Endothelial cell of umbilical vein (primary cell): ENCODE results near the gene FOXK1. TPM values are rescaled to one million over a fixed set of nuclear protein-coding genes. Genes with fewer than 3 reads are reported as not detected.

Experiments
- BruUV-seq: library from RNA; stranded (reverse); fragments of 400-500 nt; replicated peaks from 2 replicates; lab custom pipeline; 2021; lab: Mats Ljungman, UMichigan
- CTCF ChIA-PET: fragments of 300-600, 350-600 bp; sonication (Branson Sonifier 250); formaldehyde crosslinking; loops from one replicate; lab custom pipeline; 2021; ENCODE audit warnings: antibody characterized with exemption, inconsistent platforms; lab: Charles Lee
- POLR2A ChIA-PET: fragments of 300-600, 350-600 bp; sonication (Branson Sonifier 250); formaldehyde crosslinking; loops from one replicate; lab custom pipeline; 2021; ENCODE audit warnings: antibody characterized with exemption, inconsistent platforms; lab: Charles Lee
- DNase-seq: peaks from one replicate; pipeline ENCODE4 v3.0.0-alpha.2; 2011; ENCODE audit warnings: low read depth, low spot score
- FAIRE-seq: peaks from 2 replicates; lab custom pipeline; 2011; peaks lifted over from hg19 to GRCh38; lab: Jason Lieb, UNC
- H2AFZ ChIP-seq: 2 replicates; pipeline ENCODE4 v1.6.0; 2012; ENCODE audit warnings: low read depth, low read length, control low read depth, inconsistent platforms
- H3K27ac ChIP-seq: 2 replicates; pipeline ENCODE4 v1.5.1; 2011; ENCODE audit warnings: low read depth, mild to moderate bottlenecking, control low read depth, low read length, moderate library complexity; ENCODE audit not compliant: insufficient read depth
- H3K27me3 ChIP-seq, 2 experiments: 2 replicates each; pipeline versions ENCODE4 v1.6.0 to v1.6.1; 2011; ENCODE audit warnings: low read length in 2 of 2, mixed read lengths in 1 of 2; ENCODE audit not compliant: control insufficient read depth in 2 of 2, insufficient read depth in 2 of 2
- H3K36me3 ChIP-seq, 2 experiments: 2 replicates in 1 of 2; 3 replicates in 1 of 2; pipeline ENCODE4 v1.5.1; 2011; ENCODE audit warnings: low read length in 2 of 2, mild to moderate bottlenecking in 1 of 2, moderate library complexity in 1 of 2; ENCODE audit not compliant: control insufficient read depth in 2 of 2, insufficient read depth in 2 of 2; ENCODE audit errors: extremely low read depth in 1 of 2
- H3K4me1 ChIP-seq: 3 replicates; pipeline ENCODE4 v1.5.1; 2011; ENCODE audit warnings: mild to moderate bottlenecking, low read length; ENCODE audit not compliant: control insufficient read depth, insufficient read depth; ENCODE audit errors: extremely low read depth
- H3K4me2 ChIP-seq: 2 replicates; pipeline ENCODE4 v1.6.1; 2011; ENCODE audit warnings: low read length, control low read depth, mixed read lengths; ENCODE audit not compliant: insufficient read depth
- H3K4me3 ChIP-seq, 3 experiments: fragments of 200-600 bp in 1 of 3; sonication (generic), shearing (Covaris generic) in 1 of 3; replicated peaks in 1 of 3; 2 replicates each; pipeline ENCODE4 v1.5.1; 2011 to 2016; ENCODE audit warnings: control low read depth in 3 of 3, low read length in 3 of 3, mild to moderate bottlenecking in 2 of 3, inconsistent platforms in 1 of 3, low read depth in 1 of 3, moderate library complexity in 1 of 3; ENCODE audit not compliant: insufficient read depth in 1 of 3
- H3K79me2 ChIP-seq: 2 replicates; pipeline ENCODE4 v1.6.0; 2012; ENCODE audit warnings: low read length, inconsistent platforms; ENCODE audit not compliant: control insufficient read depth, insufficient read depth
- H3K9ac ChIP-seq: replicated peaks from 2 replicates; pipeline ENCODE3; 2011; ENCODE audit warnings: low read length, control low read depth; ENCODE audit not compliant: insufficient read depth; ENCODE audit errors: extremely low read depth
- H3K9me1 ChIP-seq: replicated peaks from 3 replicates; pipeline ENCODE4 v1.6.0; 2011; ENCODE audit warnings: mild to moderate bottlenecking, low read length; ENCODE audit not compliant: control insufficient read depth, insufficient read depth; ENCODE audit errors: extremely low read depth
- H3K9me3 ChIP-seq: replicated peaks from 2 replicates; pipeline ENCODE4 v1.5.1; 2012; ENCODE audit warnings: low read length, inconsistent platforms; ENCODE audit not compliant: control insufficient read depth, insufficient read depth
- H4K20me1 ChIP-seq: replicated peaks from 2 replicates; pipeline ENCODE3; 2011; ENCODE audit warnings: mild to moderate bottlenecking, low read length; ENCODE audit not compliant: control insufficient read depth, insufficient read depth; ENCODE audit errors: extremely low read depth
- CTCF ChIP-seq, 2 donors: IDR thresholded peaks; 1 replicate in 1 of 2; 2 replicates in 1 of 2; pipeline ENCODE4 v1.5.1; 2011; ENCODE audit warnings: low read length in 2 of 2, mild to moderate bottlenecking in 2 of 2, moderate library complexity in 2 of 2, control low read depth in 1 of 2, inconsistent platforms in 1 of 2, low read depth in 1 of 2; ENCODE audit not compliant: insufficient read depth in 1 of 2; ENCODE audit errors: extremely low read depth in 1 of 2
- EZH2 ChIP-seq: IDR thresholded peaks from 2 replicates; pipeline ENCODE4 v1.6.1; 2012; ENCODE audit warnings: borderline replicate concordance, low read depth, mild to moderate bottlenecking, moderate library complexity, low read length, inconsistent platforms; ENCODE audit not compliant: severe bottlenecking
- FOS ChIP-seq: IDR thresholded peaks from 2 replicates; pipeline ENCODE4 v1.6.1; 2011; ENCODE audit warnings: mild to moderate bottlenecking, low read length, moderate library complexity, borderline replicate concordance; ENCODE audit not compliant: insufficient read depth
- GATA2 ChIP-seq: IDR thresholded peaks from 2 replicates; pipeline ENCODE4 v1.7.0; 2011; ENCODE audit warnings: low read depth, mild to moderate bottlenecking, moderate library complexity, mixed read lengths, low read length; ENCODE audit not compliant: insufficient read length, insufficient read depth
- JUN ChIP-seq: IDR thresholded peaks from 2 replicates; pipeline ENCODE4 v1.6.1; 2011; ENCODE audit warnings: borderline replicate concordance, low read depth; ENCODE audit not compliant: insufficient read length, insufficient read depth
- MAX ChIP-seq: IDR thresholded peaks from 2 replicates; pipeline ENCODE4 v1.6.1; 2011; ENCODE audit not compliant: insufficient read depth, insufficient read length
- POLR2A ChIP-seq: IDR thresholded peaks from 2 replicates; pipeline ENCODE4 v1.6.1; 2012; ENCODE audit warnings: low read depth, mild to moderate bottlenecking, control low read depth, low read length
- POLR2AphosphoS5 ChIP-seq: IDR thresholded peaks from 2 replicates; pipeline ENCODE4 v1.6.1; 2012; ENCODE audit warnings: low read depth, mild to moderate bottlenecking, control low read depth, low read length, moderate library complexity; ENCODE audit not compliant: insufficient read depth
- dilution Hi-C: fragments of 300-500 bp; cut with MboI; formaldehyde crosslinking; loops from one replicate; pipeline ENCODE4 v1.15.0; 2019; ENCODE audit warnings: low sequenced_read_pairs; ENCODE audit not compliant: extremely low pct_ligation_motif_present
- intact Hi-C: fragments of 100-400 bp; cut with micrococcal nuclease; formaldehyde crosslinking; loops from one replicate; pipeline ENCODE4 v1.10.0; 2022
- polyA plus RNA-seq, 4 experiments: library from polyadenylated mRNA; depleted of rRNA in 3 of 4; stranded (reverse) in 3 of 4; unstranded in 1 of 4; fragments of >200 nt; gene quantifications; 2 replicates each; pipeline versions ENCODE4 v1.2.1 to v1.2.3, GENCODE V29; 2011 to 2012; ENCODE audit warnings: missing spikeins in 1 of 4
- total RNA-seq: library from RNA; stranded (reverse); gene quantifications from 2 replicates; pipeline ENCODE4 v1.2.3, GENCODE V29; 2021

The FOXK1 gene
- total and polyA plus RNA-seq, 2 donors (not counting 3 experiments of a cell fraction or from before 2014, with no cell fraction given), result 8.0 to 52.1 TPM

GRCh38 chr7:4783292-4783652 lies 101.2 kb downstream of the FOXK1 start:
- Histone ChIP-seq H3K4me2 (no peak overlapping the region), H3K27me3 (no peaks in the 10 kb centered on the region), H2AFZ (no peak overlapping the region), H3K79me2 (peaks cover 9% of the 10 kb centered on the region), H4K20me1 (no peaks in the 10 kb centered on the region), H3K9me1 (no peaks in the 10 kb centered on the region), H3K4me1 (no peaks in the 10 kb centered on the region), H3K27ac (no peak overlapping the region), H3K9ac (no peak overlapping the region), H3K36me3 (peaks cover 23 to 51% of the 10 kb centered on the region in 2 experiments), H3K4me3 (no peak overlapping the region), H3K9me3 (no peaks in the 10 kb centered on the region)
- TF ChIP-seq MAX (no peak), EZH2 (no peak), POLR2A (no peak), FOS (no peak), CTCF (IDR thresholded peaks at IDR 0.05; ENCODE audit: extremely low read depth in 1 of 2, insufficient read depth in 1 of 2, low read depth in 1 of 2, low read length in 2 of 2) (no peak), JUN (no peak), GATA2 (no peak), POLR2AphosphoS5 (no peak)
- ChIA-PET POLR2A (no interaction called here), CTCF (no interaction called here)
- no peak for FAIRE-seq
- dilution Hi-C loops, result no loop called here
- DNase-seq, result no peak
- no TSS peak for BruUV-seq
- intact Hi-C loops, result no loop called here
